ENCODE data around the gene CHAC1.

GRCh38 chr15:40906991-40907802 lies 46.1 kb upstream of the CHAC1 start:
- TF ChIP-seq CTCF (IDR thresholded peaks at IDR 0.05): no peak
- no peak for TF ChIP-seq POLR2A (IDR thresholded peaks at IDR 0.05)
